T-helper 9 cell (primary cell): ENCODE measurements around the gene BEND6.

Experiments used
- DNase-seq: peaks from one replicate; pipeline ENCODE4 v3.0.0-alpha.2; 2020
- total RNA-seq, 2 donors: gene quantifications; one replicate each; lab custom pipeline; 2026; lab: John Stamatoyannopoulos, UW

Gene BEND6
- total RNA-seq = 0 reads per million in 2 donors

- no peak for DNase-seq
Observed at GRCh38 chr6:56954403-56955170, at the start of gene BEND6. Gene BEND6 (plus strand): TSS chr6:56955107. CDS start chr6:56981811, 26,704 bp downstream.

DNA sequence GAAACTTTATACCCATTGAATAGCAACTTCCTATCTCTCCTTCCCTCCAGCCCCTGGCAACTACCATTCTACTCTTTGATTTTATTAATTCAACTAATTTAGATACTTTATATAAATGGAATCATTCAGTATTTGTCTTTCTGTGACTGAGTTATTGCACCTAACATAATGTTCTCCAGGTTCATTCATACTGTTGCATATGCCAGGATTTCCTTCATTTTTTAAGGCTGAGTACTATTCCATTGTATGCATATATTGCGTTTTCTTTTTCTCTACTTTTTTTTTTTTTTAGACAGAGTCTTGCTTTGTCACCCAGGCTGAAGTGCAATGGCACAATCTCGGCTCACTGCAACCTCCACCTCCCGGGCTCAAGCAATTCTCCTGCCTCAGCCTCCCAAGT is 49.5 kb upstream of the BEND6 start:
- DNase-seq = no peak

- no peak for DNase-seq
Observed at GRCh38 chr6:56906752-56907151, 48.2 kb upstream of the BEND6 start.

DNA sequence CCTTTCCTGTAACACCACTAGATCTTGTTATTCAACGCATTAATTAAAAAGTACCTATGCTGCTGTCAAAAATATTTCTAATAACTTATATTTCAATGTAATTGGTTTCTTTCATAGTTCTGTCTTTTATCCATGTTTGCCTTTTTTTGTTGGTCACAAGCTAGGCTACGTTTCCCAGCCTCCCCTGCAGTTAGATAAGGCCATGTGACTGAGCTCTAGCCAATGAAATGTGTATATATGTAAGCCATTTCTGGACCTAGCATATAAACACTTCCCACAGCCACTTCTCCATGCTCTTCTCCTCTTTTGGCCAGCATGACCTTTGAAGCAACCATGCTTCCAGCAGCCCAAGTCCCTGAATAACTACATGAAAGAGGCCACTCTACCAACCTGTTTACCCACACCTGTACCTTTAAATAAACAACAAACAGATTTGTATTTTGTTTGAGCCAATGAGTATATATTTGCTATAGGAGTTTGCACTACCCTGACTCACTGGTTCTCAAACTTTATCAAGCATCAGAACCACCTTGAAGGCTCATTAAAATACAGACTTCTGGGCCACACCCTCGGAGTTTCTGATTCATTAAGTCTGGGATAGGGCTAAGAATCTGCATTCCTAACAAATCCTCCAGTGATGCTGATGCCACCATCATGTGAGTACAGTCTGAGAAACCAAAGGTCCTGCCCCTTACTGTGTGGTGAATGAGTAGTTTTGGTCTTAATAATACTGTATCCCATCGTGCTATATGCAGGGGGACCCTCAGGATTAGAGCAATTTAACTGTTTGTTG is 45.6 kb upstream of the BEND6 start:
- no peak for DNase-seq

- DNase-seq = no peak
Observed at GRCh38 chr6:56911847-56912246, 43.1 kb upstream of the BEND6 start.

DNA sequence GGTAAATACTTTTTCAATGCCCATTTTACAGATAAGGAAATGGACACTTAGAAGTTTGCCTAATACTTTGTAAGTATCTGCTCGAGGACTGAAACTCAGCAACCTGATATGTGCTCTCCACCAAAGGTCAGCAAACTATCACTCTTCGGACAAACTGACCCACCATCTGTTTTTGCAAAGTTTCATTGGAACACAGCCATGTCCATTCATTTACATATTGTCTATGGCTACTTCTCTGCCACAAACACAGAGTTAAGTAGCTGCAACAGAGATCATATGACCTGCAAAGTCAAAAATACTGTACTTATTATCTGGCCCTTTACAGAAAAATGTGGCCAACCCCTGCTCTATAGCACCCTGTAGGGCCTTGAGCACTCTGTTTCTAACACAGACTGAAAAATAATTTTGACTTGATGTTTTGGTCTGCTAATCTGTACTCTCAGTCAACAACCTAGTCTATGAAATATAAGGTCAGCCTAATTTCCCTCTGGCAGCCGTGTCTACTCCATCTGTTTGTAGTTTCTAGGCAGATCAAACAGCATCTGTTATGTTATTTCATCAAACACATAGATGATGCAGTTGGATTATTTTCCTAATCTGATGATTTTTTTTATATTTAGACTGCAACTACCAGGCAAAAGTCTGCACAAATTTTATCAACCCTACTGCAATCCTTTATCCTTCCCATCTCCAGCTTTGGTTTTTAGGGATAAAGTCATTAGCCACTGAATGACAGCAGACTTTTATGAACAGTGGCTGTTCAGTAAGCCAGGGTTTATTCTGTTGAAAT is 41.4 kb upstream of the BEND6 start:
- no peak for DNase-seq

DNA sequence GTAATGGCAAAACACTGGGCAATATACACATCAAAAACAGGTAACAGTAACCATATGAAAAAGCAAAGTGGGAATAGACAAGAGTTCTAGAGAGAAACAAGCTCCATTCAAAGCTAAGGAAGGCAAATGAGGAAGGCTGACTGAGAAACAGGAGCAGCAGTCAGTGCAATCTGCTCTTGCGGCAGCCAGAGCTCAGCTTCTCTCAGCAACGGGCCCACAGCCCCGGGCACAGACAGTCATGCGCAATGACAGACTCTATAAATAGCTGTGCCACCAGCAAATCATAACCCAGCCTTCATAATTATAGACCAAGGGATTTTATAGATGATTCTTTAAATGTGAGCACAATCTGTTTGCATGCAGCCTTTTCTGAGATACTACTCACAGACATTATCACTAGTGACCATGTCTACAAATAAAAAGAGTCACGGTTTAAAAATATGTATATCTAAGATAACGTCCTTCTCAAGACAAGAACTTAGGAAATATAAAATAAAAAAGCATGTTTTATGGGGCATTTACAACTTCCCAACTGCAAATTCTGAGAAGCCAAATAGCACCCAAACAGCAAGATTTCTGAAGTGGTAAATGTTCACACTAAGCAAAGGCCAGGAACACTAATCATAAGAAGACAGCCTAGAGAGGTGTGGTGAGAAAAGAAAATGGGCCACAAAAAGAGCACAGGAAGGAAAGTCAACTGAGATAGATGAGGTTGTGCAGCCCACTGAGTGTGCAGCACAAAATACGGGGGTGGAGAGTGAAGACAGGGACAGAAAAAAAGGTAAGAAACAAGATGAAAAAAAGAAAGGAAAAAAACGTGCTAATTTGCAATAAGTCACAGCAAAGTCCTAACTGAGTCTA is 39.9 kb upstream of the BEND6 start:
- DNase-seq = no peak

GRCh38 chr6:56915832-56916231 is 39.1 kb upstream of the BEND6 start:
- no peak for DNase-seq

GRCh38 chr6:56916849-56917551 is 37.9 kb upstream of the BEND6 start:
- DNase-seq = no peak

- DNase-seq = no peak
Observed at GRCh38 chr6:56922645-56923044, 32.3 kb upstream of the BEND6 start.

DNA sequence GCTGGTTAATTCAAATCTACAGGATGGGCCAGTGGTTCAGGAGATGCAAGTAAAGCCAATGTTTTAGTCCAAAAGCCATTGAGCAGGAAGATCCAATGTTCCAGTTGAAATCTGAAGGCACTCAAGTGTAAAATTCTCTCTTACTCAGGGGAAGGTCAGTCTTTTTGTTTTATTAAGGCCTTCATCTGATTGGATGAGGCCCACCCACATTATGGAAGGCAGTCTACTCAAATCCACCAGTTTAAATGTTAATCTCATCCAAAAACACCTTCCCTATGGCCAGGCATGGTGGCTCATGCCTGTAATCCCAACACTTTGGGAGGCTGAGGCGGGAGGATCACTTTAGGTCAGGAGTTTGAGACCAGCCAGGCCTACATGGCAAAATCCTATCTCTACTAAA is 31.3 kb upstream of the BEND6 start:
- no peak for DNase-seq

- no peak for DNase-seq
Observed at GRCh38 chr6:56927538-56928453, 27.1 kb upstream of the BEND6 start.

DNA sequence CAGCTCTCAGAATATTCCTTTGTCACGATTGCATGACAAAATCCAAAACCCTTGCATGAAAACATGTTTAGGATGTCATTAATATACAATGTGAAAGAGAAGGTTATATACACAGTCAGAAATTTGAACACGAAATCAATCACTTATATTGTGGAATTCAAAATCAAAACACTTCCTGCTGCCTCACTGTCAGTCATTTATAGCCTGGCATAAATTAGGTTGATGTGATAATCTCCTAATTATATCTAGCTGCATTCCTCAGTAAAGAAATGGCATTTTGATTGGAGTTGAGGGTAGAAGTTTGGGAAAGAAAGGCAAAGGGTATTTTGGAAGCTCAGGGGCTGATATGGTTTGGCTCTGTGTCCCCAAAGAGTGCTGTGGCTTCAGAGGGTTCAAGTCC is 24.1 kb upstream of the BEND6 start:
- no peak for DNase-seq

- no peak for DNase-seq
Observed at GRCh38 chr6:56932910-56933477, 21.9 kb upstream of the BEND6 start.

DNA sequence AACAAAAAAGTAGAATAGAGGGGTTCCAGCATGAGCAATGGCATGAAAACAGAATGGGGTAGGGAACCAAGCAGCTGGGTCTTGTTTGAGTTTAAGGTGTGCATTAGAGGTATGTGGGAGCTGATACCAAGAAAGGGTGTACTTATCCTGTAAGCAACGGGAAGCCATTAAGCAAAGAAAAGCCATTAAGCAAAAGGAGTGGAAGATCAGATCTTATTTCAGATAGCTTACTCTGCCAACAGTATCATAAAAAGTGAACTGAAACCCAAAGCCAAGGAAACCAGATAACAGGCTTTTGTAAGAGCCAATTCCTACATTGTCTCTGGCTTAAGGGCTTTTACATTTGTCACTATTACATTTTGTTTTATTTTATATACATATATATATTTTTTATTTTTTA is 21.3 kb upstream of the BEND6 start:
- no peak for DNase-seq

DNA sequence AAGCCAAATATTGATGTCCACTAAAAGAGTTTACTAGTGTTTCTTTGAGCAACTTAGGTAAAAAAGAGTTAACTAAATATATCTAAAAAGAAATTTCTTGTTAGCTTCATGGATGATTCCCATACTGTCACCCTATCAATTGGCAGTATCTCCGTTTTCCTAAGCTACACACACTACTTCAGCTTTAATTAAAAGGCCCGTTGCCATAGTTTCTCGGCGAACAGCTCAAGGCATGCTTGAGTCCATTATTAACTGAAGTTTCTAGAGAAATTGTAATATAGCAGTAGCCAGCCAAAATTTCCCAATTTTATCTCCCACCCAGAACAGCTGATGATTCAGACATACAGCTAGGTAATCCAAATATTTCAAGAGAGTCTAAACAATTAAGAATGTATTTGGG is 20.0 kb upstream of the BEND6 start:
- no peak for DNase-seq

DNA sequence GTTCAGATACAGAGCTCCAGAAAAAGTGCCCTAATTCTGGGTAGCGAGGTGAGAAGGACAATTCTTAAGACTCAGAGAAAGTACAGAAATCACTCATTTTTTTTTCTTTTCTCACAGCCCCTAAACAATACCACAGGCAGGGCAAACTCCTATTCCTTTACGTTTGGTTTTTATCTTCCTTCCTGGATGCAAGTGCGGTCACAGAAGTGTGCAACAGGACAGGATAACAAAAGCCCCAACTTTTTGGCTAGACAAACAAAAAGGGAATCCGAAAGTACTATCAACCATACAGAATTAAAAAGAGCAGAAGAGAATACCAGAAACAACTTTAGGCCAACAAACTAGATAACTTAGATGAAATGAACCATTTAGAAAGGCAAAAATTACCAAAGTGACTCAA is 18.4 kb upstream of the BEND6 start:
- DNase-seq = no peak

- DNase-seq = no peak
Observed at GRCh38 chr6:56938649-56939191, 16.2 kb upstream of the BEND6 start.

GRCh38 chr6:56940463-56940862 is 14.4 kb upstream of the BEND6 start:
- no peak for DNase-seq

DNA sequence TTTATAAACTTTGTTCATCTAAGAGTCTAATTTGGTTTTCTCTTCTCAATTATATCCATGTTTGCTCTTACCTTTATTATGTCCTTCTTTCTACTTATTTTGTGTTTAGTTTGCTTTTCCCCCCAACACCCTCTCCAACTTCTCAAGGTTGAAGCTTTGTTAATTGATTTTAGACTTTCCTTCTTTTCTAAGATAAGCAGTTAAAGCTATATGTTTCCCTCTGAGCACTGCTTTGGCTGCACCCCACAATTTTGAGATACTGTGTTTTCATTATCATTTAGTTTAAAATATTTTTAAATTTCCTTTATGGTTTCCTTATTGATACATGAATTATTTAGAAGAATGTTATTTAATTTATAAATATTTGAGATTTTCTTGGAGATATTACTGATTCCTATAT is 13.9 kb upstream of the BEND6 start:
- DNase-seq = no peak
